HG03457 (cell line): ENCODE data around the gene DVL2.

ENCODE experiments used
- ATAC-seq: cut with Tn5 transposase; IDR thresholded peaks from one replicate; pipeline ENCODE4 v1.9.1; 2021; ENCODE audit warnings: moderate number of reproducible peaks; ENCODE audit not compliant: unreplicated experiment

The DVL2 gene

DNA sequence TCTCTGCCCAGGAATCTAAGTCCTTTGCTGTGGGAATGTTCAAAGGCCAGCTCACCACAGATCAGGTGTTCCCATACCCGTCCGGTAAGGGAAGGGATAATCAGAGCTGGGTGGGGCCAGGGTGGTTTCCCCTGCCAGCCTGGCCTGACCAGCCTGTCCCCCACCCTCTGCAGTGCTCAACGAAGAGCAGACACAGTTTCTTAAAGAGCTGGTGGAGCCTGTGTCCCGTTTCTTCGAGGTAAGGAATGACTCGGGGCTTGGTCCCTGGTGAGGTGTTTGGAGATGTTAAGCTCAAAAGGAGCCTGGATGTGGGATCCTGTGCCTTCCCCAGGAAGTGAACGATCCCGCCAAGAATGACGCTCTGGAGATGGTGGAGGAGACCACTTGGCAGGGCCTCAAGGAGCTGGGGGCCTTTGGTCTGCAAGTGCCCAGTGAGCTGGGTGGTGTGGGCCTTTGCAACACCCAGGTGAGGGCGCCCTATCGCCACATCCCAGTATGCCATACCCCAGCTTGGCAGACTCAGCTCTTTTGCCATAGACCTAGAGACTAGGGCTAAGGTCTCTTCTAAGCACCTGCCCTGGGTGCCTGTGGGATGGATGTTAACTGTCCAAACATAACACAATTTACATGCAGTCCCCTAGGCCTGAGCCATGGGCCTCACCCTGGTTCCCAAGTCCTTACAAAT is 13.6 kb downstream of the DVL2 start:
- ATAC-seq, result no peak

DNA sequence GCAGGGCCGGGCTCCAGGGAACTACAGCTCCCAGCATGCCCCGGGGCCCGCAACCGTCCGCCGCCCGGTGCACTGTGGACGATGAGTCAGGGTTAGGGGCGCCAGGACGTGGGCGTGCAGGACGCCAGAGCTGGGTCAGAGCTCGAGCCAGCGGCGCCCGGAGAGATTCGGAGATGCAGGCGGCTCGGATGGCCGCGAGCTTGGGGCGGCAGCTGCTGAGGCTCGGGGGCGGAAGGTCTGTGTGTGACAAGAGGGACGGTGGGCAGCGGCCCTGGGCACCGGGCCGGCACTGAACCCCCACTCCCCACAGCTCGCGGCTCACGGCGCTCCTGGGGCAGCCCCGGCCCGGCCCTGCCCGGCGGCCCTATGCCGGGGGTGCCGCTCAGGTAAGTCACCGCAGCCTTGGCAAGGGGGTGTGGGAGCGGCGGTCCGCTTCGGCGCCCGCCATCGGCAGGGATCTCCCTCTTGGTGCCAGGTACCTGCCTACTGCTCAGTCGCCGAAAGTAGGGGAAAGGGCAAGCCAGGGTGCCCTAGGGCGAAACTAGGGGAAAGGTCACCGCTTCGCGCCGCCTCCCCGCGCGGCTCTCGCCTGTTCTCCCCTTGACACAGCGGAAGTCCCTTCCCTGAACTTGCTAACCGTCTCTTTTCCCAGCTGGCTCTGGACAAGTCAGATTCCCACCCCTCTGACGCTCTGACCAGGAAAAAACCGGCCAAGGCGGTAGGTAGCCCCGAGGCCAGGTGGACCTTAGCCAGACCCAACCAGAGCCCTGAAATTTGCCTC is 14.3 kb downstream of the DVL2 start, which contains the start of the genes ACADVL and DLG4:
Gene ACADVL, plus strand, starts transcription at position 127 of the 781 bp plus-strand sequence. Its CDS starts 47 bp downstream, at position 174.
Gene DLG4, minus strand, starts transcription at position 25 of the 781 bp plus-strand sequence.
- no peak for ATAC-seq

DNA sequence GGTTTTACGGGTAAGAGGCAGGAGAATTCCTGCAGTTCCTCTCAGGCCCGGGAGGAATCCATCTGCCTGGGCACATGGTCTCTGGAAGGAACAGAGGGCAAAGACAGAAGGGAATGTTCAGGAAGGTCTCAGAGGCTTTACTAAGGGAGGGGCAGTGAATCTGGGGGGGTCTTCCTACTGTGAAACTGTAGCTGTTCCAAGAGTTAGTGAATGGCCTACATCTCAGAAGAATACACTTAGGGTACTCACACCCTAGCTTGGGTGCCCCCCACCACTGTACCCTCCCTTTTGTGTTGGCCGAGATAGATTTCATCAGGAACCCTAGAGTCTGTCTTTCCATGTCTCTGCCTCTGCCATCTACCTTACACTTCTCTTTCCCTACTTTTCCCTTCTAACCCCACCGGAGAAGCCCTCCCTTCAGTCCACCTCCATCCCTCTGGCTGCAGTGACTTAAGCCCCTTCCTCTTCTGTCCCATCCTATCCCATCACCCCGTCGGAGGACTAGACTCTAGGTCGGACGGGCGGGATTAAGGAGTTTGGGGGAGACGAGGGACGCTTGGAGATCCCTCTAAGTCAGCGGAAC is 15.0 kb downstream of the DVL2 start:
- no peak for ATAC-seq

DNA sequence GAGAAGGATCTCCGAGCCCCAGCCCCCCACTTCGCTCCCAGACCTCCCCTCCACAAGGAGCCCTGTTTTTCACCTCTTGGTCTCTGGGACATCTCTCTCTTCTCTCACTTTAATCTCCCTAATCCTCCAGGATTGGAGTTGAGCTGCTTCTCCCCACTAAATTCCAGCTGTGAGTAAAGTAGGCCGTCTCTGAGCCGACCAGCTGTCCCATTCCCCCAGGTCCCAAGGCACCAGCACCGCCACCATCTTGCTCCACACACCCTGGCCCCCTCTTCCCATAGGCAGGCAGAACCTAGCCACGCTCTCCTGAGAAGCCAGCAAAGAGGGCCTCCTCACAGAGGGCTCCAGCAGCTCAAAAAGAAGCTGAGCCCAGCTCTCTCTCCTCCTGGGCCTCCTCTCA is 15.6 kb downstream of the DVL2 start:
- no peak for ATAC-seq

DNA sequence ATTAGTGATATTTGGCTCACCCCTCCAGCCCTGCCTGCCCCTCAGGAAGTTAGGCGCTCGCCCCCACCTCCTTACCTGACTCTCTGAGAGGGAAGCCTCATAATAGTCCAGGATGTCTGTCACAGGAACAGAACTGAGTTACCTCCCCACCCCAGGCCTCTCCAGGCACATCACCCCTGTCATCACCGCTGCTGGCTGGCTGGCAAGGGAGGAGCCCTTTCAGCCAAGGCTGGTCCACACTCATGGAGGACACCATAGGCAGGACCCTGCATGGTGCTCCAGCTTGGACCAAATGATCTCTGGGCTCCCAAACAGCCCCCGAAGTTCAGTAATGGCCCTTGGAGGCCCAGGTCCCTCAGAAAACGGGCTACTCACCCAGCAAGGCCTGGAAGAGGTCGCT is 16.2 kb downstream of the DVL2 start:
- ATAC-seq, result no peak

DNA sequence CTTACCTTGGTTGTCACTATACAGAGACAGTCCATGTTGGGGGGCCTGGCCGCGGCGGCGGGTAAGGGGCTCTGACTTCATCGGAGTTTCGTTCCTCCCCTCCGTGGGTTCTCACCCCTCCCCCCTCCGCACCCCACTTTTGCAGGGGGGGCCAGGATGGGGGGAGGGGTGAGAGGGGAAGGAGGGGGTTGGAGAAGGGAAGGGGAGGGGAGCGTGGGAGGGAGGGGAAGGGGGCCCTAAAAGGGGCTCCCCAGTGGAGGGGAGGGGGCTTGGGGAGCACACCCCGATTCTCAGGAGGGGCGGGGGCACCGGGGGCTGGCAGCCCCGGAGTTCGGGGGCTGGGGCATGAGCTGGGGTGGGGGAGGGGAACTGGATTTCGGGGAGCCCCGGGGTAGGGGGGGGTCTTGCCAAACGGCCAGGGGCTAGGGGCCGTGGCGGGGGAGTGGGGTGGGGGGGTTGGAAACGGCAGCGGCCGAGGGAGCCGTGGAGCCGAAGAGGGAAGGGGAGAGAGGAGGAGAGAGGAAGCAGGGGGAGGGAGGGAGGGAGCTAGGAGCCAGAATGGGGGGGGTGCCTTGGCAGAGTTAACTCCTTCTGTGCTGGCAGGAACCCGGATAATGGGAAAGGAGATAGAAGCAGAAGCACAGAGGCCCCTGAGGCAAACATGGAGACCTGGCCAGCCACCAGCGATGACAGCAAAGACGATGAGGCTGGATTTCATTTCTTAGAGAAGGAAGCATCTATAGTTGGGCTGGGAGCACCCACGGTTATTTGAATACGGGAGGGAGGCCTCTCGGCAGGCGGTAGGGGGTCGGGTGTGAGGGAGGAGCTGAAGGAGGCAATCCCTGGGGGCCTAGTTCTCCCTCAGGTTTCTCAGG is 17.0 kb downstream of the DVL2 start:
- ATAC-seq, result no peak

DNA sequence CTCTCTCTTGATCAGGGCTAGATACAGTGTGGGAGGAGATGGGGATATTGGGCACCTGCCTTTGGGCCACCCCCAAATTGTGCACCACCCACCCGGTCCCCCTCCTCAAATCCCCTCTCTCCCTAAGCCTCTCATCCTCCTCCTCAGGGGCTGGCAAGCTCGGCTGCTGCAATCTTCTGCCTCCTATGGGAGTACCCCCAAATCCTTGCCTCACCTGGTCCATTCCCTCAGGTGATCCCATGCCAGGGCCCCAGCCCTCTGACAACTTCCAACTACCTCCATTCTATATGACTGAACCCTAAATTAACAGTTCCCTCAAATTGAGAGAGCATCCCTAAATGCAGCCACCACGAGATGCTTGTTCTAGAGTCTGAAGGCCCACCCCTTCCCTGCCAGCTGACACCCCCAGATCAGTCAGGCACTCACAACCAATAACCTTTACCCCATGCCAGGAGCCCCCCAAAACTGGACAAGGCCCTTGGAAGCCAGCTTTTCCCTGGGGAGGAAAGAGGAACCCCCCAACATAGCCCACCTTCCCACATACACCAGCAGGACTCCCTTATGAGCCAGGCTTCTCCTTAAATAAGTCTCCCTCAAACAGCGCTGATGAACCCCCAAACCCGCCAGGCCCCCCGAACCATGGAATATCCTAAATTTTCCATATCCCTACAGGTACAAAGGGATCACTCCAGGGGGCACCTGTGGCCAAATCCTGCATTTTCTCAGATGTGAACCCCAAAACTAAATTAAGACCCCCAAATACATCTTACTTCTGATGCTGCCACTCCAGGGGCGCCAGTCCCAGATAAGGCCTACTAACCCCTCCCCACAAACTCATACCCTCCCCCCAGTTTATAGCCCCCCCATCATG is 17.8 kb downstream of the DVL2 start:
- ATAC-seq, result no peak

DNA sequence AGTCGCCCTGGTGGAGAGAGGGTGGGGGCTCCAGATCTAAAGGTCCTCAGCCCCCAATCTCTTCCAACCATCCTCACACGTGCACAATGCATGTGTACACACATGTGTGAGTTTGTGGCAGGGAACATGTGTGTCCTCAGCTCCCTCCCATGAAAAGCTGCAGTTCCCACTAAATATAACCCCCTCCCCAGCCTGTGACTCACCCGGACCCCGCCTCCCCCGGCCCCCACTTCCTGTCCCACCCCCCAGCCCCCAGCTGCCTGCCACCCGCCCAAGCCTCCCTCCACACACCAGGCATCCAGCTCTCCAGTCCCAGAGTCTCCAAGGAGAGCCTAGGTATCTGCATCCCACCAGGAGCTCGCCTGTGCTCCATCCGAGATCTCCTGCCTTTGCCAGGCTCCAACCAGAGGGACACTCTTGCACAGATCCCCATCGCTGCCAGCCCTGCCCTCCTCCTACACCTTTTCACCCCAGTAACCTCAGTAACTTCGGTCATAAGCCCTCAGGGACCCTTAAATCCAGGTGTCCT is 18.6 kb downstream of the DVL2 start:
- no peak for ATAC-seq

DNA sequence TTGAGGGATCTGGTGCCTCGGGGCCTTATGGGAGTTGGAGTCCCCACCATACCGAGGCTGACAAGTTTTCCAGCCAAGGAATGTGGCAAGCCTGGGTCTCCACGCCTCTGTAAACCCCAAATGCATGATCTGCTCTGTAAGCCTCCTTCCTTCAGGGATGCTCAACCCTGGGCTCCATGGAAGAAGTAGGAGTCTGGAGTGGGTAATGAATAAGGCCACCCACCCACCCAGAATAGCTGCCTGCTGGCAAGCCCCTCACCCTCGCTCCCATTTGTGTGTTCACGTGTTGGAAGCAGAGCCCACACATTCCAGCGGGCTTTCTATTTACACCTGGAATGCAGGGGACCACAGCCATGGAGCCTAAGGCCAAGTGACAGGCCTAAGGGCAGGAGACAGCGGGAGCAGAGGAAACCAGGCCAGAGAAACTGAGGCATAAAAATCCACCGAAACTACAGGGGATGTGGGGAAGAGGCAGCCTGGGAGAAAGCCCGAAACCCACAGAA is 19.1 kb downstream of the DVL2 start:
- ATAC-seq, result no peak

DNA sequence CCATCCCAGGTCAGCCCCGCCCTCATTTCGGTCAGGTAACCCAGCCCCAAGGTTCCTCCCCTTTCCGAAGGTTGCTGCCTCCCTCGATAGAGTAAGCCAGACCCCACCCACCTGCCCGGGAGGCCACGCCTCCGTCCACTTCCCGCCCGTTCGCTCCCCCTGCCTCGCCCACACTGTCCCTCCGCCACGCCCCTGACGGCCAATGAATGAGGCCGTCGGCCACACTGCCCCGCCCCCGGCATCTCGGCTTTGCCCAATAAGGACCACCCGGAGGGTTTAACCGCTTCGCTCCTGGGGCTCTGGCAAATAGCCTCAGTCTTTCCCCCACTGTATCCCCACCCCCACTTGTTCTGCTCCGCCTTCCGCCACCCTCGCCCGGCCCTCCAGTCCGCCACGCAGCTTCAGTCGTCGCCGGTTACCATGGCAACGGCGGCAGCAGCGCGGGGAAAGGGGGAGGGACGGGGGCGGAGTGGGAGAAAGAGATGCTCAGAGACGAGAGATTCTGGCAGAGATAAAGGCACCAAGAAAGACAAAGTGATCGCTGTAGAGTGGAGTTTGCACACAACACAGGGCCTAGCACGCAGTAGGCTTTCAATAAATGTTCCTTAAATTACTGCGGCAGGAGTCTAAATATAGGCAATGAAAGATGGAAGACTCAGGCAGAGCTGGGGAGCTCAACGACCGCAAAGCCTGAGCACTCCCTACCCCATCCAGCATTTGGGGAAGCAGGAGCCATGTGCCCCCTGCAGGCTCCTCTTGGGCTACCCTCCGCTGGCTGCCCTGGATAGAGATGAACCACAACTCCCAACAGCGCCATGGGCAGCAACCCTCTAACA is 19.8 kb downstream of the DVL2 start:
- ATAC-seq, result peak; percentile 55

DNA sequence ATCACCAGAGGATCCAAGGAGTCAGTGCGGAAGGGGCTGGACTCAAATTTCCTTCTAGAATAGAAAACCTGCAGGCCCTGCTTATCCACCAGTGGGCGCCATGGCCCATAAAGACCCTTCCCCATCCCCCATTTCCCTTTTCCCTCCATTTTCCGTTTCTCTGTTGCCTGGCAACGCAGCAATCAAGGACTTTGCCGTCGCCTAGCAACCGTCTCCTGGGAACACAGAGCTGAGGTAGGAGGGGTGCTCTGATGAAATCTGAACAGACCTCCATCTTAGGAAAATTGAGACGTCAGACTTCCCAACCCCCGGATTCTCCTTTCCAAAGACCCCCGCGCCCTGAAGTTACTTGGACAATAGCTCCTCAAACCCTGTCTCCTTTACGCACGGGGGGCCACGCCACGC is 20.4 kb downstream of the DVL2 start:
- ATAC-seq, result no peak

DNA sequence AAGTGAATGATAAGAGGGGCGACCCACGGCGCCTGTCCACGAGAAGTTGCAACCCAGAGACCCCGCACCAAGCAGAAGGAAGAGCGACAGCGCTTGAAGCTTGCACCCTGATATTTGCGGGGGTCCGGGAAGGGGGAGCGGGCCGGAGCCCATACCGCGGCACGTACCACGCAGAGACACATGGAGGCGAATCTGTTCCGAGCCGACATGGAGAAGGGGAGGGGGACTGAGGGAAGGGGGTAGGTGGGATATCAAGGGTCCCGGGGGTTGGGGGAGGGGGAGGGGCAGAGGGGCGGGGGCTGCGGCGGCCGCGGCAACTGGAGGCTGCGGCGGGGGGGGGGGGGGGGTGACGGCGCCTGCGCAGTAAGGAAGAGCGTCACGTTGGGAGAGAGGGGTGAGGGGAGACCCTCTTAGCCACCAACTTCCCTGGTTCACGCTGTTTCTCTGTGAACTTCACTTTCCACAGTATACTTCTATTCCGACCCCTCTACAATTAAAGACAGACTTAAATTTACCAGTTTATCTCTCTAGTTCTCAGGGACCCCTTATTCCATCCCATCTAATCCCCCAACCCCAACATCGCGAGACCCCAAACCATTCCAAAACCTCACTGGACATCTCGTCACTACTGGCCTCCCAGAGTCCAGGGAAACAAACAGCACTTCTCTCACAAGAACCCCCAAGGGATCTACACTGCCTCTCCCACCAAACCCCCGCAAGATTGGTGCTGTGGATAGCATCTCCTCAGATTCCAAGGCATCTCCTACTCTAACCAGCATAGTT is 22.6 kb downstream of the DVL2 start:
- no peak for ATAC-seq

DNA sequence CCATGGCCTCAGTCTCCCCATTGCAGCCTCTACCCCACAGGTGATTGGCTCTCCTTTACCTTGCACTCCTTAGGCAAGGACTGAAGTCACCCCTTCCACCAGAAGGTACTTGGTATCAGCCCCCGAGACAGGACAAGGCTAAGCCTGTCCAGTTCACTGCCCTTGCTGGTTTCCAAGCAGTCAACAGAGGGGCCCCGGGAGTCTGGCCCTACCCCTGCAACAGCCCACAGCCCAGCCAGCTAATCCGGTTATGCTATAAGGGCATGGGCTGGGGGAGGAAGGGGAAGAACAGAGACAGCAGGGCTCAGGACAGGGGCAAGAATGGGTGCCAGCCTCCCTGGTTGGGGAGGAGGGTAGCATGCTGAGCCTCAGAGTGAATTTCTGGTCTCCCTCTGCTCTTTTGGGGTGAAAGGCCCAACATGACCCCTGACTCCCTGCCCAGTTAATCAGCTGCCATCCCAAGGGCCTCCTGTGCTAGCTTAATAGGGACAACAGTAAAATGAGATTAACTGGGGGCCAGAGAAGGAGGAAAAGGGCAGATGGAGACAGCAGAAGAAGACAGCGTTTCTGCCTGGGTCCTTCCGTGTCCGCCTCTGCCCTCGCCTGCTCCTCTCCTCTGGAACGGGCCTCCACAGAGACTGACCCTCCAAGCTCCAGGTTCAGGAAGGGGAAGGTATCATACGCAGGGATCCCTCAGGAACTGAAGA is 25.4 kb downstream of the DVL2 start:
- no peak for ATAC-seq

DNA sequence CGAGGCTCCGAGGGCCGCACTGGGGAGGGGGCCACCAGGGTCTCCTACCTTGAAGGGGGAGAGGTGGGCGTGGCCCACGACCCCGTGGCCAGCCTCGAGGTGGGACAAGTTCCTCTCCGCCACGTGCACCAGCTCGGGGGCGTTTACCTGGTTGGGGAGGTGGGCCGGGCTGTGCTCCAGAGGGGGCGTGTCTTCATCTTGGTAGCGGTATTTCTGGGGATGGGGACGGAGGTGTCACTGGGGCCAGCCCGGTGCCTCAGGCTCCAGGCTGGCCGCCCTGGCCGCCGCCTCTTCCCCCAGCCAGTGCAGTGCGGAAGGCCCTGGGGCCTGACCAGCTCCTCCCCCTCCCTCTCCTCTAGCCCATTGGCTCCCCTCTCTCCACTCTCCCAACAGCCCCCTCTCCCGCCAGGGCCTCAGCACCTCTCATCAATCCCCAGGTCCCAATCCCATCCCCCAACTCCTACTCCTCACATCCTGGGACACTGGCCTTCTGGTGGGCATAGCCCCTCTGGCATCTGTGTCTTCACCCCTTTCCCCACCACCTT is 26.2 kb downstream of the DVL2 start:
- no peak for ATAC-seq

DNA sequence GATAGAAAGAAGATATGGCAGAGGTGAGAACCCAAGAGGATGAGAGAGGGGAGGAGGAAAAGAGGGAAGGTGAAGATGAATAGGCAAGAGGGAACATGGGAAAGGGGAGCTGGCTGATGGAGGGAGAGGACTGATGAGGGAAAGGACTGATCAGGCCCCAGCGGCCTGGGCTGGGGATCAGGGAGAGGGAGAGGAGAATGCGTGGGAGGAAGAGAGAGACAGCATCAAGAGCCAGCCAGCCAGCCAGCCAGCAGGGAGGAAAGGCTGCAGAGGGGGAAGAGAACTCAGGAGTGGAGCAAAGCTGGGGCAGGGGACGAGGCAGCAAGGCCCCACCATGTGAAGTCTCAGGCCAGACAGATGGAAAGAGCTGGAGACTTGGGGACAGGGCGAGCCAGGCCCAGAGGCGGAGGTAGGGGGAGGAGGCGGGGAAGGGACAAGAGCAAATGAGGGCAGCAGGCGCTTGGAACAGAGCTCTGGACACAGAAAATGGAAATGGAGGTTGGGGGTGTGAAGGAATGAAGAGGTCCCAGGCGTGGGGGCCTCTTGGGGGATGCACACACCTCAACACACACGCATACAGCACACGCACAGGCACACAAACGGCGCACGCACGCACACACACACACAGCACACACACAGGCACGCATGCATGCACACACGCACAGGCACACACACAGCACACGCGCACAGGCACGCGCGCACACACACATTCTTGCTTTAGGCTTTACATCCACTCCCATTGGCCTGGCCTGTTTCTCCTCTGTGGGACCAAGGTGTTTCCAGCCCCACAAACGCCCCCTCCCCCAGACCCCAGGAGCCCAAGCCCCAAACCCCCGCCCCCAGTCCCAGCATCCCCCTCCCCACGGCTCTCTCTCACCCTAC is 27.0 kb downstream of the DVL2 start:
- ATAC-seq, result no peak

DNA sequence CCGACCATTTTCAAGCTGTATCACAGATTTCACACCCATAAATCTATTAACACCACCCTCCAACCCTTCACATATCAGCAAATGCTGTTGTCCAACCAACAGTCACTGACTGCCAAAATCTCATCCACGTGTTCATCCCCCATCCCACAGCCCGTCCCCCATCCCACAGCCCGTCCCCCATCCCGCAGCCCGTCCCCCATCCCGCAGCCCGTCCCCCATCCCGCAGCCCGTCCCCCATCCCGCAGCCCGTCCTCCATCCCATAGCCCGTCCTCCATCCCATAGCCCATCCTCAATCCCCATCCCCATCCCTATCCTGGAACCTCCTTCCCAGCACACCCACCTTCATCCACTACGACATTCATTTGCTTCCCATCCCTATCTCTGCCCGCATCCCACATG is 28.8 kb downstream of the DVL2 start:
- ATAC-seq, result no peak
